ENCODE measurements around the gene APOL3.
"Not testable (repeated sequence)": the region's sequence is repeated elsewhere in the genome, so short reads cannot be mapped to it uniquely, and the experiment has no call there.

The APOL3 gene

GRCh38 chr22:36162127-36163034 lies 1.8 kb upstream of the APOL3 start:
- no peaks in the 10 kb centered on the region for H3K36me3 ChIP-seq (ENCODE audit: insufficient read depth, low read length)
- no peak for TF ChIP-seq CTCF (IDR thresholded peaks at IDR 0.05; ENCODE audit: low read length)
- no peak for TF ChIP-seq EZH2 (IDR thresholded peaks at IDR 0.05; ENCODE audit: borderline replicate concordance, low read length)
- H3K9ac ChIP-seq (ENCODE audit: low read length): peak overlapping the region; percentile 82

DNA sequence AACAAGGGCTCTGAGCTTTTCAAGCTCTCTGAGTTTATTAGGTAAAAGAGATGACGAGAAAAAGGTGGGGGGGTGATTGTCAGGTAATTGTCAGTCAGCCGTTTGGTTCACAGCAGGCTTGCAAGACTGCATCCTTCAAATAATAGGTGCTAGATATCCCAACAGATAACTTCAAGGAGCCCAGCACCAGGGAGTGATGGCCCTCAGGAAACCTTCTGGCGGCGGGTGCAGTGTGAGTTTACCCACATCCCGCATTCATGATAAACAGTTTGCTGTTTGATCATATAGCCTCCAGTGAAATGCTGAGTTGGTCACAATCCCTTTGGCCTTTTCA lies 1.2 kb upstream of the APOL3 start:
- not testable (repeated sequence) for H3F3A ChIP-seq (ENCODE audit: insufficient read depth, low read length)
- peak overlapping the region; percentile 82; the same call in 1 of the 2 replicates for H3K9ac ChIP-seq (ENCODE audit: low read length)

More at GRCh38 chr22:36162127-36163034, 1.8 kb upstream of the APOL3 start:
- H4K20me1 ChIP-seq (ENCODE audit: insufficient read depth, low read length): no peaks in the 10 kb centered on the region
- no peaks in the 10 kb centered on the region for H3K9me2 ChIP-seq (ENCODE audit: low read depth, low read length)
- peaks cover 8% of the 10 kb centered on the region; the same call in 1 of the 2 replicates for H3F3A ChIP-seq (ENCODE audit: insufficient read depth, low read length)
- no peaks in the 10 kb centered on the region for H3K27me3 ChIP-seq (ENCODE audit: insufficient read depth, low read length)
- H3K79me2 ChIP-seq (ENCODE audit: insufficient read depth, low read length): peaks cover 18% of the 10 kb centered on the region
- peaks cover 98% of the 10 kb centered on the region for H3K4me1 ChIP-seq (ENCODE audit: insufficient read depth, low read length, severe bottlenecking)
- no peaks in the 10 kb centered on the region for H3K9me3 ChIP-seq (ENCODE audit: low read length)
- peak overlapping the region; percentile 98 for H3K4me2 ChIP-seq (ENCODE audit: low read length)
- H2AFZ ChIP-seq (ENCODE audit: low read length): peak overlapping the region; percentile 58; the same call in 1 of the 2 replicates
- peak overlapping the region; percentile 97 for H3K27ac ChIP-seq (ENCODE audit: low read depth, low read length, poor library complexity, severe bottlenecking)
- H3K4me3 ChIP-seq (ENCODE audit: low read depth, low read length, poor library complexity, severe bottlenecking): peak overlapping the region; percentile 64

GRCh38 chr22:36156515-36157419 lies 3.8 kb downstream of the APOL3 start:
- Histone ChIP-seq H3K4me3 (ENCODE audit: low read depth, low read length, poor library complexity, severe bottlenecking) (peak overlapping the region; percentile 53), H3K9ac (ENCODE audit: low read length) (peak overlapping the region; percentile 55), H3K27ac (ENCODE audit: low read depth, low read length, poor library complexity, severe bottlenecking) (peak overlapping the region; percentile 80), H2AFZ (ENCODE audit: low read length) (no peak overlapping the region), H3K79me2 (ENCODE audit: insufficient read depth, low read length) (peaks cover 20% of the 10 kb centered on the region), H3K27me3 (ENCODE audit: insufficient read depth, low read length) (no peaks in the 10 kb centered on the region), H3F3A (ENCODE audit: insufficient read depth, low read length) (no peaks in the 10 kb centered on the region), H3K36me3 (ENCODE audit: insufficient read depth, low read length) (peaks cover 11% of the 10 kb centered on the region), H3K9me3 (ENCODE audit: low read length) (no peaks in the 10 kb centered on the region), H3K4me1 (ENCODE audit: insufficient read depth, low read length, severe bottlenecking) (peaks cover 71% of the 10 kb centered on the region), H3K9me2 (ENCODE audit: low read depth, low read length) (no peaks in the 10 kb centered on the region), H3K4me2 (ENCODE audit: low read length) (peak overlapping the region; percentile 98), H4K20me1 (ENCODE audit: insufficient read depth, low read length) (no peaks in the 10 kb centered on the region)
- TF ChIP-seq EZH2 (IDR thresholded peaks at IDR 0.05; ENCODE audit: borderline replicate concordance, low read length): no peak
- TF ChIP-seq CTCF (IDR thresholded peaks at IDR 0.05; ENCODE audit: low read length): no peak

More for the DNA sequence above, 1.2 kb upstream of the APOL3 start:
- peak overlapping the region; percentile 98 for H3K4me2 ChIP-seq (ENCODE audit: low read length)
- not testable (repeated sequence) for H2AFZ ChIP-seq (ENCODE audit: low read length); H3K36me3 ChIP-seq (ENCODE audit: insufficient read depth, low read length); H4K20me1 ChIP-seq (ENCODE audit: insufficient read depth, low read length); H3K9me3 ChIP-seq (ENCODE audit: low read length); H3K9me2 ChIP-seq (ENCODE audit: low read depth, low read length); H3K27me3 ChIP-seq (ENCODE audit: insufficient read depth, low read length)
- peaks cover 20% of the 10 kb centered on the region for H3K79me2 ChIP-seq (ENCODE audit: insufficient read depth, low read length)
- H3K4me1 ChIP-seq (ENCODE audit: insufficient read depth, low read length, severe bottlenecking): peaks cover 100% of the 10 kb centered on the region
- H3K27ac ChIP-seq (ENCODE audit: low read depth, low read length, poor library complexity, severe bottlenecking): peak overlapping the region; percentile 97
- H3K4me3 ChIP-seq (ENCODE audit: low read depth, low read length, poor library complexity, severe bottlenecking): peak overlapping the region; percentile 77
